NCI-H526 treated with DMSO at 0.1 percent for 48 hours (cell line): ENCODE data around the gene PTPRCAP.
"Not testable (repeated sequence)": the region's sequence is repeated elsewhere in the genome, so short reads cannot be mapped to it uniquely, and the experiment has no call there.

Experiments
- DNase-seq: peaks from one replicate; lab custom pipeline; 2025; lab: John Stamatoyannopoulos, UW

PTPRCAP gene

DNA sequence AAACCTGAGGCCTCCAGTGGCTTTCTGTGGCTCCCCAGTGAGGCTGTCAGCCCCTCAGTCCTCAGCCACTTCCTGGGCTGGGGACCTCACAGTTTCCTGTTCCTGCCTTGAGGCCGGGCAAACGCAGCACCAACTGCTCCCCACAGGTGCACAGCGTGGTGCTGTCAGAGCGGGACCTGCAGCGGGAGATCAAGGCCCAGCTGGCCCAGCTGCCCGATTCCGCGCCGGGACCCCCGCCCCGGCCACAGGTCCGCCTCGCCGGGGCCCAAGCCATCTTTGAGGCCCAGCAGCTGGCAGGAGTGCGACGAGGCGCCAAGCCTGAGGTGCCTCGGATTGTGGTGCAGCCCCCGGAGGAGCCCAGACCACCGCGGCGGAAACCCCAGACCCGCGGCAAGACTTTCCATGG lies 28.2 kb downstream of the PTPRCAP start:
- no peak for DNase-seq

DNA sequence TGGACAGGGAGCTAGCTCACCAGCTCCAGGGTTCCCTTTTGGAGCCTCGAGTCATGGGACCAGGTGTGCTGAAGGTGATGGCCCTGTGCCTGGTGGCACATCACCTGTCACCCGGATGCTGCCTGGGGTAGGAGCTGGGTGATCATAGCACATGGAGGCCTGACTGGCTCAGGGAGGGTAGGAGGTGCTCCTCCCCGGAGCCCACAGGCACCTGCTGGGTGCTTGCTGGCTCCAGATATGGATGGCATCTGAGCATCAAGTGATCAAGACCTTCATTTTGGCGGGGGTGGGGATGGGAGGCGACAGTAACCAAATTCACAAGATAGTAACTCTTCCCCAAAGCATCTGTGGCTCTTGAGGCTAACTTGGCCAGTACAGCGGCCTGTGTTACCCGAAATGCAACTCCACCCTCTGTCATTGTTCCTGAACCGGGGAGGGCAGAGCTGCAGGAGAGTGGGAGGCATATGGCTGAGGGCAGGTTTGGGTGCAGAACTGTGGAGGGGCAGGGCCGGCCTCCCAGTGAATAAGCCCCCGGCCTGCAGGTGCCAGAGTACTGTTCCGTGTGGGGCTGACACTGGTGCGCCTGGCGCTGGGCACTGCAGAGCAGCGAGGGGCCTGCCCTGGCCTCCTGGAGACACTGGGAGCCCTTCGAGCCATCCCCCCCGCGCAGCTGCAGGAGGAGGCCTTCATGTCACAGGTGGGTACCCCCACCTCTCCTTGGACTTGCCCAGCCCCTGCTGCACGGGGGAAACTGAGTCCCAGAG lies 28.9 kb downstream of the PTPRCAP start:
- no peak for DNase-seq

DNA sequence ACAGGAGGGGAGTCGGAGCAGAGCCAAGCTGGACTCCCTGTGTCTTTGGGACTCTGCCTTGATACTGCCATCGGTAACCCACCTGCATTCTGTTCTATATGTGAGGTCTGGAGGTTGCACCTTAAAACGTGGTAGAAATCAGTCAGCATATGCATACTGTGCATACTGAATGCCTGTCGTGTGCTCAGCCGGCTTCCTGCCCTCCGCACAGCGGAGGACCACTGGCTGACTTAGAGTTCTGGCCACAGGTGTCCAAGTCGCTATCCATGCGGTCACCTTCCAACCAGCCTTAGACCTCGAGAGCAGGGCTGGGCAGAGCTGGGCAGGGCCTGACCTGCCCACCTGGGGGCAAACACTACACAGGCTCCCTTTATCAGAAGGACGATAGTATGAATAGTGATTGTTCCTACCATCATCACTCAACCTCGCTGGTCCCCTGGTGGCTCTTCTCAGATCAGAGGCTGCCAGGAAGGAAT lies 29.8 kb downstream of the PTPRCAP start:
- DNase-seq = no peak

DNA sequence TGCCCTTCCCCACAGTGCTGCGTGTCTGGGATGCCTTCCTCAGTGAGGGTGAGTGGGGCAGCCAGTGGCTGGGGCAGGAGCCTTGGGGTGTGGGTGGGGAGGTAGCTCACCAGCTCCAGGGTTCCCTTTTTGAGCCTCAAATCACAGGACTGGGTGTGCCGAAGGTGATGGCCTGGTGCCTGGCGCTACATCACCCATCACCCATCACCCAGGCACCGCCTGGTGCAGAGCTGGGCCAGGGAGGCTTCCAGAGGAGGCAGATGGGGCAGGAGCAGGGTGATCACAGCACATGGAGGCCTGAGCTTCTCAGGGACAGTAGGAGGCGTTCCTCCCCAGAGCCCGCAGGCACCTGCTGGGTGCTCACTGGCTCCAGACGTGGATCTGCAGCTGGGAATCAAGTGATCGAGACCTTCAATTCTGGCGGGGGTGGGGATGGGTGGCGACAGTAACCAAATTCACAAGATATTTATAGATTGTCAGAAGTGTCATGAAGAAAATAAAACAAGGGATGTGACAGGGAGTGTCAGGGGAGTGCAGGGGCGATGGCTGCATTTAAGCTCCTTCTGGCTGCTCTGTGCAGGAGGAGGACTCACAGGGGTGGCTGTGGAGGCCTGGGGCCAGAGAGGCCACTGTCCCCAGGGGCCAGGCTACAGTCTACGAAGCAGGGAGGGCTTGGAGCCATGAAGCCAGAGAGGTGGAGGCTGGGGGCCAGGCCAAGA lies 30.4 kb downstream of the PTPRCAP start:
- DNase-seq = peak; percentile 13

DNA sequence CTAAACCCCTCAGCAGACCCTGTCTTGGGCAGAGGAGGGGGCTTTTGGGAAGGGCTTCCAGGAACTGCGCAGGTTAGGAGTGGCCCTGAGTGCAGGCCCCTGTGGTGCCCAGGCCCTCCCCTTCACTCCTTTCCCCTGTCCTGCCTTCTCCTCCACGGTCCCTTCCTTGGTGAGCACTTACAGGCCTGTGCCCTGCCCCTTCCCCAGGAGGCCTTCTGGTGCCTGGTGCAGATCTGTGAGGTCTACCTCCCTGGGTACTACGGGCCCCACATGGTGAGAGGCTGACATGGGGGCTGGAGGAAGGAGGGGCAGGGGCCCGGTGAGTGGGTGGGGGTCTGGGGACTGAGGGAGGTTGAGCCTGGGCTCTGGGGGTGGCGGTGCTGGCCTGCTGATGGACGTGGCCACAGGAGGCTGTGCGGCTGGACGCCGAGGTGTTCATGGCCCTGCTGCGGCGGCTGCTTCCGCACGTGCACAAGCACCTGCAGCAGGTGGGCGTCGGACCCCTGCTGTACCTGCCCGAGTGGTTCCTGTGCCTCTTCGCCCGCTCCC lies 31.0 kb downstream of the PTPRCAP start:
- DNase-seq = no peak

DNA sequence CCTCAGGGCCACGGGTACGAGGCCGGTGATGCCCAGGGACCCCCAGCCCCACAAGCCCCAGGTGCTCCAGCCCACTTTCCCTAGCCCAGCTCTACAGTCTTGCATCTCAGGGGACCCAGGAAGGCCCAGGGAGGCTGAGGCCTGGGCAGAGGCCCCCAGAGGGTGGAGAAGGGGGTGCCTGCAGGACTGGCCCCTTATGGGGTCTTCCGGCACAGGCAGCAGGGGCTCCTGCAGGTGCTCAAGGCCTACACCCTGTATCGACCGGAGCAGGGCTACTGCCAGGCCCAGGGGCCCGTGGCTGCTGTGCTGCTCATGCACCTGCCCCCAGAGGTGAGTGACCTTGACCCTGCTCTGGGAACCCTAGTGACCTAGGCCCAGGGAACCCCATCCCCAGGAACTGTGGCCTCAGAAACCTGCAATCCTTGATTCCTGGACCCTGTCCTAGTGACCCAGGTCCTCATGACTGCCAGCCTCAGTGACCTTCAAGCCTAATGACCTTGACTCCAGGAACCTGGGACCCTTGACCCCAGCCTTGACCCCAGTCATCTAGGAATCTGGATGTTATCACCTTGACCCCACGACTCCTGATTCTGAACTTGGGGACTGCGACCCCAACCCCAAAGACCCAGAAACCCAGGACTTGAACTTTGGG lies 31.7 kb downstream of the PTPRCAP start:
- no peak for DNase-seq

DNA sequence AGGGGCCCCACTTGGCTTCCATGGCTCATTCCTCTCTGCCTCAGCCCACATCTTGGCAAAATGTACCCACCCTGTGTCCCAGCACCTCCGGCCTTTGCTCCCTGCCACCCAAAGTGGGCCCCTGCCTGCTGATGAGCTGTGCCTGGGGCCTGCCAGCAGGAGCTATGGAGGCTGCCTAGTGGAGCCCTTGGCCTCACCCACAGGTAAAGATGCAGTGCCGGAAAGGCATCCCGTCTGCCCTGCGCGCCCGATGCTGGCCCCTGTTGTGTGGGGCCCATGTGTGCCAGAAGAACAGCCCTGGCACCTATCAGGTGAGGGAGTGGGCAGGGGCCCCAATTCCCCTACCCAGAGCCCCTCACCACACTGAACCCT lies 32.3 kb downstream of the PTPRCAP start:
- DNase-seq = no peak

DNA sequence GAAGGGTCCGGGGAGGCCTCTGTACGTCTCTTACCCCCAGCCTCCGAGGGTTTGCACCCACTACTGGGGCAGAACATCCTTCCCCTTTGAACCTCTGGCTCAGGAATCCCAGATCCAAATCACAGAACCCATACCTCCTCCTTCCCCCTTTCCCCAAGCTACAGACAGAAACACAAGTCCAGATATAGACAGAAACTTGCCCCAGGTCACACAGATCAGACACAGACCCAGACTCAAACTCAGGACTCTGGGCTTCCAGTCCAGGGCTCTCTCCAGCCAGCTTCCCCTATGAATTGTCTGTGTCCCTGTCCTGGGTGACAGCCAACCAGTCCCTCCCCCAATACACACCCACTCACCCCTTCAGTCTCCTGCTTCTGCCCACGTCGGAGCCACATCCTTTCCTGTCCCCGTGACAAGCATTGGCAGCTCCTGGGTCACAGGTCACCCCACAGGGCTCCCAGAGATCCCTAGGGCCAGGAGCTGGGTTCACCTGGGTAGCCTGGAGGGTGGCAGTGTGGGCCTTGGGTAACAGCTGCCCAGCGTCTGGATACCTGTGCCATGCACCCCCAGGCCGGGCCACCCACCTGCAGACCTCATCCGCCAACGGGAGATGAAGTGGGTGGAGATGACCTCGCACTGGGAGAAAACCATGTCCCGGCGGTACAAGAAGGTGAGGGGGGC lies 32.8 kb downstream of the PTPRCAP start:
- DNase-seq = no peak

DNA sequence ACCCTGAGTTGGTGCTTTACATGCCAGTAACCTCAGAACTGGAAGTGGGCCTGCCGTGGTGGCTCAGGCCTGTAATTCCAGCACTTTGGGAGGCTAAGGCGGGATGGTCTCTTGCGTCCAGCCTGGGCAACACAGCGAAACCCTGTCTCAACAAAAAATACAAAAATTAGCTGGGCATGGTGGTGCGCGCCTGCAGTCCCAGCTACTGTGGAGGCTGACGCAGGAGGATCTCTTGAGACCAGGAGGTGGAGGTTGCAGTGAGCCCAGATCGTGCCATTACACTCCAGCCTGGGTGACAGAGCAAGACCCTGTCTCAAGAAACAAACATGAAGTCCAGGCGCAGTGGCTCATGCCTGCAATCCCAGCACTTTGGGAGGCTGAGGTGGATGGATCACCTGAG lies 34.4 kb downstream of the PTPRCAP start:
- not testable (repeated sequence) for DNase-seq

DNA sequence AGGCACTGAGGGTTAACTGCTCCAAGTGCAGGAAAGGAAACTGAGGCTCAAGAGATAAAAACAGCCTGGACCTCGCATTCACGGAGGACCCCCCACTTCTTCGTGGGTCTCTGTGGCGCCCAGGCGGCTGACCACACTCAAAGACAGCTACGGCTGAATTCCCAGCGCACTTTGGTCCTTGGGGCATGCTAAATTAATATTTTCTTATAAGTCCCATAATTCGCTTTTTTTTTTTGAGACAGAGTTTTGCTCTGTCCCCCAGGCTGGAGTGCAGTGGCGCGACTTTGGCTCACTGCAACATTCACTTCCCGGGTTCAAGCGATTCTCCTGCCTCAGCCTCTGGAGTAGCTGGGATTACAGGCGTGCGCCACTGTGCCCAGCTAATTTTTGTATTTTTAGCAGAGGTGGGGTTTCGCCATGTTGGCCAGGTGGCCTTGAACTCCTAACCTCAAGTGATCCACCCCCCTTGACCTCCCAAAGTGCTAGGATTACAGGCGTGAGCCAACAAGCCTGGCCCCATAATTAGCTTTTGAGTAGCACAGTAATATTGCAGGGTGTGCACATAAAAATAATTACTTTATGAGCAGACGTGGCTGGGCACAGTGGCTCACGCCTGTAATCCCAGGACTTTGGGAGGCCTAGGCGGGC lies 35.2 kb downstream of the PTPRCAP start:
- DNase-seq = not testable (repeated sequence)

DNA sequence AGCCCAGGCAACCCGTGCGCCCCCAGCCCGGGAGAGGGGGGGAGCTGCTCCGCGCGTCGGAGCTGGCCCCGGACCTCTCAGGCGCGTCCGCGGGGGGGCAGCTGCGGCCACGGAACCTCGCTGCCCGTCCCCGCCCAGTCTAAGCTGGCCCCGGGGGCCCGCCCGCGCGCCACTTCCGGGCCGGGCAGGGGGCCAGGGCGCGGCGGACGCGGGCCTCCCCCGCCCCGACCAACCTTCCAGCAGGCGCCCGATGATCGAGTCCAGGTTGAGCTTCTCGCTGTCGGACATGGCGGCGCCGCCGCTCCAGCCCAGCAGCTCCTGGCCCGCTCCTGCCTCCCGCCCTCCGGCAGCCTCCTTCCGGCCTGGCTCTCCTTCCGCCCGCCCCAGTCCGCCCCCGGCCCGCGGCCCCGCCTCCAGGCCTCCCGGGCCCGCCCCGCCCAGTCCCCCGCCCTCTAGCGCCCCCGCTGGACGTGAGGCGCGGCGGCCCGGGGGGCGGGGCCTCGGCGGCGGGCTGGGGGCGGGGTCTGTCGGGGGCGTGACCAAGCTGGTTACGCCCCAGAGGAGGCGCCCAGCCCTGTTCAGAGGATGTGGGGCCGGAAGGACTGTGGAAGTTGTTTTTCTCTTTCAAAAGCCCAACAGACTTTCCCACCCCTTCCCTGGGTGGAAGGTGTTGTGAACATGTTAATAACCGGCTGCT lies 35.8 kb downstream of the PTPRCAP start, which contains the start of gene PPP1CA:
Gene PPP1CA (minus strand): TSS at position 364 of the 697 bp plus-strand sequence. CDS start 76 bp downstream, at position 288.
- DNase-seq = peak; percentile 75

DNA sequence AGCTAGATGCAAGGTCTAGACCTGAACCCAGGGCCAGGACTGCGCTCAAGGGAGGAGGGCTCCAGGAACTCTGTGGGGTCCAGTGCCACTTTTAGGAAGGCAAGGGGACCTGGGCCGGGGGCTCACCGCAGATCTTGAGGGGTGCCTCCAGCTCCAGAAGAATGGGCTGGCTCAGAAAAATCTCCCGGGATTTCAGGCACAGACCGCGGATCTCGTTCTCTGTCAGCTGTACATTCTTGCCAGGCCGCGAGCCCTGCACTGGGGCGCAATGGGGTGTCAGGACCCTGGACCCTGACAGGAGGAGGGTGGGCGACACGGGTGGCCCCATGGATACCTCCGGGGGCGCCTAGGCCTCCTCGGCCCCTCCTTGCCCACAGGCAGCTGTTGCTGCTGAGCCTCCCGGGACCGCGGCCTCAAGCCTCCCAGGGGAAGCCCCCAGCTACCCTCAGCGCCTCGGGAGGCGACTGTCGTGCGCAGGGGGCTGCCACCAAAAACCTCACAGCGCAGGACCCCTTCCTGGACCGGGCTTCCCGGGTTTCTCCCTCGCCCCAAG lies 36.5 kb downstream of the PTPRCAP start:
- no peak for DNase-seq

DNA sequence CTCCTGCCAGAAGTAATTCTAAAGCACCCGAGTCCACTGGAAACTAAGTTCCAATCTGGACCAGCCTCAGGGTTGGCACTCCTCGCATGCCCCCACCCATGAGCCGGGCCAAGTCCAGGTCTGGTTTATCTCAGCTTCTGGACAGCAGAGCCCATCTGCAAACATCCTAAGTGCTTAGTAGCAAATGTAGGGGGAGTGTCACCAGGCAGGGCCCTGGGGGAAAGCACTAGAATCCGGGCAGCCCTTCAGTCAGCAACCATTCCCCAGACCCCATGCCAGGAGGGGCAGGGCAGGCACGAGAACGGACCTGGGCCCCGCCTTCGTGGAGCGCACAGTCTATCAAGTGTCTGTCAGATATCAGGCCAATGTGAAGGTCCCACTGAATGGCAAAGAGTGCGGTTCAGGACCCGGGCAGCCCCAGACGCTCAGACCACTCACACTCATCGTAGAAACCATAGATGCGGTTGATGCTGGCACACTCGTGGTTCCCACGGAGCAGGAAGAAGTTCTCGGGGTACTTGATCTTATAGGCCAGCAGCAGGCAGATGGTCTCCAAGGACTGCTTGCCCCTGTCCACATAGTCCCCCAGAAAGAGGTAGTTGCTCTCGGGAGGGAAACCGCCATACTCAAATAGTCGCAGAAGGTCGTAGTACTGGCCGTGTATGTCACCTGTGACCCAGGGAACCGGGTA lies 37.1 kb downstream of the PTPRCAP start:
- DNase-seq = no peak

DNA sequence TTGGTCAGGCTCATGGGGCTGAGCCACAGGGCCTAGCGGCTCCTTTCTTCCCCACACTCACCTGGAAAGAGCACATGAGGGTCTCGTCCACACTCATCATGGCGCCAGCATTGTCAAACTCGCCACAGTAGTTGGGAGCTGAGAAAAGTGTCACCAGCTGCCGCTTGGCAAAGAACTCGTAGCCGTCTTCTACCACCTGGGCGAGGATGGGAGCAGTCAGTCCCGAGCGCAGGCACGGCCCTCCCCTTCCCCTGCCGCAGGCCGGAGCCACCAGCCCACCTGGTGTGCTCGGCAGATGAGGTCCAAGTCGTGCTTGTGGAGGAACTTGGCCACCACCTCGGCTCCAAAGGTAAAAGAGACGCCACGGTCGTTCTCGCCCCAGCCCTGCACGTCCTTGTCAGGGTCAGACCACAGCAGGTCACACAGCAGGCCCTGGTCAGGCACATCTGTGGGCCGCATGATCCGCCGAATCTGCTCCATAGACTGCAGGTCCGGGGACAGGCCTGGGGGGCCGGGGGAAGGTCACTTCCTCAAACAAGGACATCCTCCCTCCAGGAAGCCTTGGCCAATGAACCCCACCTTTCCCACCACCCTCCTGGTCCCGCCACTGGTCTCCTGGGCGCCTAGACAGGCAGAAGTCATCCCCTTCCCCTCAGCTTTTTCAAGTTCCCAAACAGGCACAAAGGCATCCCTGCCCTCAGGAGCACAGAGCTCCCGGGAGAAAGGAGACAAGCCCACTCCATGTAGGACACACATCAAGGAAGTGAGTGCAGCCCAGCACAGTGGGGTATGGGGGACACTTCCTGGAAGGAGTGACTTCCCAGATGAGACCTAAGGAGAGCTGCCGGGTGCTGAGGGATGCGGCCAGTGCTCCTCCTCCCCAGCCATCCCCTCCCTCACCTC lies 38.6 kb downstream of the PTPRCAP start:
- DNase-seq = no peak

DNA sequence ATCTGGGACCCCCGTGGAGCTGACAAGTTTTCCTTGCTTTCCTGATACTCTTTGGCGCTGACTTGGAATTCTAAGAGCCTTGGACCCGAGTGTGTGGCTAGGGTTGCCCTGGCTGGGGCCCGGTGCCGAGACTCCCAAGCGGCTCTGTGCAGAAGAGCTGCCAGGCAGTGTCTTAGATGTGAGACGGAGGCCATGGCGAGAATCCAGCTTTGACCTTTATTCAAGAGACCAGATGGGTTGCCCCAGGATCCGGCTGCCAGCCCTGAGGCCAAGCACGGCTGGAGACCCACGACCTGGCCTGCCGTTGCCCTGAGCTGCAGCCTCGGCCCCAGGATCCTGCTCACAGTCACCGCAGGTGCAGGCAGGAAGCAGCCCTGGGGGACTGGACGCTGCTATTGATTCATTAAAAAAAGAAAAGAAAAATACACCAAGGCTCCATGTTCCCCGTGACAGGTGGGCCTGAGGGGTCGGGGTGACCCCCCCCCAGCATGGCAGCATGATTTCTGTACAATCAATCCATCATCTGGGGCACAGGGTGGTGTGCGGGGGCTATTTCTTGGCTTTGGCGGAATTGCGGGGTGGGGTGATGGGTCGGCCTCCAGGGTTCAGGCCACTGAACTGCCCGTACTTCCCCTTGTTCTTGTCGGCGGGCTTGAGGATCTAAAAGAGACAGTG lies 39.4 kb downstream of the PTPRCAP start:
- no peak for DNase-seq

DNA sequence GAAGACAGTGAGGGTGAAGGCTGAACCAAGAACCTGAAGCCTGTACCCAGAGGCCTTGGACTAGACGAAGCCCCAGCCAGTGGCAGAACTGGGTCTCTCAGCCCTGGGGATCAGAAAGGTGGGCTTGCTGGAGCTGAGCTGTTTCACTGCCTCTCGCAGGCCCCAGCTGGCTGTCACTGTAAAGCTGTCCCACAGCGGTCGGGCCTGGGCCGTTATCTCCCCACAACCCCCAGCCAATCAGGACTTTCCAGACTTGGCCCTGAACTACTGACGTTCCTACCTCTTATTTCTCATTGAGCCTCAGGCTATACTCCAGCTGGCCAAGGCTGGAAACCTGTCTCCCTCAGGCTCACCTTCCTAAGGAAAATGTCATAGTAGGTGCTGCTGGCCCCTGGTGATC lies 39.9 kb downstream of the PTPRCAP start:
- DNase-seq = no peak

DNA sequence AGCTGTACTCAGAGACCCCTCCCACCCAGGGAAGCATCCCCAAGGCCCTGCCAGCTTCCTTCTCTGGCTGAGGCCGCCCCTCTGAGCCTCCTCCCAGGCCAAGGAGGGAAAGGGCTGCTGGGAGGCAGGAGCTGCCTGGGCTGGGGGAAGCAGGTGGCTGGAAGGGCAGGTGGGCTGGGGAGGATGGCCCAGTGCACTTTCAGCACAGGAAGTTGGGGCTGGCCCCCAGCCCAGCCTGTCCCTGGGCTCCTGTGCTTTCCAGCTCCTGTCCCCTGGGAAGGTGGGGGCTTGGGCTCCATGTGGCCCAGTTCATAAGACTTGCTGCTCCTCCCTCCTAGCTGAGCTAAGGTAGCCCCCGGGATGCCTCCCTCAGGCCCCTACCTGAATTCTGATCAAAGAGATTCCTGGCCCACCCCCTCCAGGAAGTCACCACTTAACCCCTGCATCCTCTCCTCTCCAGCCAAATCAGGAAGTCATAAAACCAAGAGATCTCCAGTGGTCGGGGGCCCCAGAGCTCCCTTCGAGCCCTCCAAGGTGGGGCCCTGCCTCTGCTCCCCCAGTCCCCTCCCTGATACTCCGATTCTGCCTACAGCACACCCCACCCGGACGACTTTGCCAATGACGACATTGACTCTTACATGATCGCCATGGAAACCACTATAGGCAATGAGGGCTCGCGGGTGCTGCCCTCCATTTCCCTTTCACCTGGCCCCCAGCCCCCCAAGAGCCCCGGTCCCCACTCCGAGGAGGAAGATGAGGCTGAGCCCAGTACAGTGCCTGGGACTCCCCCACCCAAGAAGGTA lies 40.7 kb downstream of the PTPRCAP start:
- no peak for DNase-seq

DNA sequence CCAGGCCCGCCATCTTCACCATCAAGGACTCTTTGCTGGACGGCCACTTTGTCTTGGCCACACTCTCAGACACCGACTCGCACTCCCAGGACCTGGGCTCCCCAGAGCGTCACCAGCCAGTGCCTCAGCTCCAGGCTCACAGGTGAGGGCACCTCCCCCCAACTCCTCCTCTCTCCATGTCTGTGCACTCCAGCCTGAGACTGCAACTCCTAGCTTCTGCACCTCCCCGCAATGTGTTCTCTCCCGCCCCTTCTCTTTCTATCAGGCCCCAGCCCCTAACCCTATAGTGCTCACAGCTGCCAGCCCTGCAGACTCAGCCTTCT lies 41.3 kb downstream of the PTPRCAP start:
- no peak for DNase-seq
